Stimulated activated CD8-positive, alpha-beta memory T cell treated with anti-CD3 and anti-CD28 coated beads, Interleukin-15, amount 100 ng/mL, for 4 hours (primary cell): ENCODE results near the gene PILRB.
"Not testable (repeated sequence)": the region's sequence is repeated elsewhere in the genome, so short reads cannot be mapped to it uniquely, and the experiment has no call there.

Experiments used
- DNase-seq, 2 donors: peaks; one replicate each; pipeline ENCODE4 v3.0.0-alpha.2; 2020; ENCODE audit warnings: low read depth in 2 of 2

PILRB gene

DNA sequence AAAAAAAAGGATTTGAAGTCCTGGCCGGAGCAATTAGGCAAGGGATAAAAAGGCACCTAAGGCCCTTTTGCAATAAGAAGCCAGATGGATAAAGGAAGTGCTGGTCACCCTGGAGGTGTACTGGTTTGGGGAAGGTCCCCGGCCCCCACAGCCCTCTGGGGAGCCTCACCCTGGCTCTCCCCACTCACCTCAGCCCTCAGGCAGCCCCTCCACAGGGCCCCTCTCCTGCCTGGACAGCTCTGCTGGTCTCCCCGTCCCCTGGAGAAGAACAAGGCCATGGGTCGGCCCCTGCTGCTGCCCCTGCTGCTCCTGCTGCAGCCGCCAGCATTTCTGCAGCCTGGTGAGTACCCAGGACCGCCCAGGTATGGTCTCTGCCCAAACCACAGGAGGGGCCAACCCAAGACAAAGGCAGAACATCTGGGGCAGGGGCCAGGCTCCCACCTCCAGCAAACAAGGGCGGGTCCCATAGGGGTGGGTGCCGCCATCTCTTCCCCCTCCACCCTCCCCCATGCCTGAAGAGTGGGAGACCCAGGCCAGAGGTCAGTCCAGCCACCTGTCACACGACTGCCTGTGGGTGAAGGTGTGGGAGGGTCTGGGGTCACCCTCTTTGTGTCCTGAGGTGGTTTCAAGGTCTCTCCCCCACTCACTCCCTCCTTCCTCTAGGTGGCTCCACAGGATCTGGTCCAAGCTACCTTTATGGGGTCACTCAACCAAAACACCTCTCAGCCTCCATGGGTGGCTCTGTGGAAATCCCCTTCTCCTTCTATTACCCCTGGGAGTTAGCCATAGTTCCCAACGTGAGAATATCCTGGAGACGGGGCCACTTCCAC is at the start of gene PILRB:
TSS of gene PILRB (plus strand) at position 91 of the 830 bp plus-strand sequence. CDS start at position 277, 186 bp downstream.
- DNase-seq, result no peak

DNA sequence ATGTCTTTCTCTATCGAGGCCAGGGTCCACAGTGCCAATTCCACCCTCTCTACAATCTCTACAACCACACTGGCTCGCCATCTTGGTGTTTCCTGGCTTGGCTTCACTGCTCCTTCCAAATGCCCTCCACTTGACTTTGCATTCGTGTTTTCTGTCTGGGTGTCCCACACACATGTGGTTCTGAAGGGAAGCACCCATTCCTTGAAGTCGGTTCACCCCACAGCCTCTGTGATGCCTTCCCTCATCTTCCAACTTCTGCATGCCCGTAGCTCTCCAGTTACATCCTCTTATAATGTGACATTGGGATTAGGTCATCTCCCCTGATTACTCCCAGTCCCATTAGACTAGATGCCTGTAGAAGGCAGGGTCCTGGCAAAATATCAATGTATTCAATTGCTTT is 39.6 kb upstream of the PILRB start:
- not testable (repeated sequence) for DNase-seq

DNA sequence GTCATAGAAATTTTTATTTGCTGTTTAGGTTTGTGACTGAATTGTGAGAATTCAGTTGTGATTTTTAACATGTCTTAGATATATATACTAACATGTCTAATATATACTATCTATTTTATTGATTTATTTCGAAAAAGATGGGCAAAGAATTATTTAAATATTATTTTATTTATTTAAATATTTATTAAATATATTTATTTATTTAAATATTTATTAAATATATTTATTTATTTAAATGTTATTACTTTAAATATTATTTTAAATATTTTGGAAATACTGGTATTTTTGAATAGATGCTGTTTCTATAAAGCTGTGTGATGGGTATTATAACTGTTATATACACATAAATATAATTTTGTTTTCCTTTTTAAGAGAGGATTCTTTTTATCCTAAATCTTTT is 36.3 kb upstream of the PILRB start:
- DNase-seq, result not testable (repeated sequence)

DNA sequence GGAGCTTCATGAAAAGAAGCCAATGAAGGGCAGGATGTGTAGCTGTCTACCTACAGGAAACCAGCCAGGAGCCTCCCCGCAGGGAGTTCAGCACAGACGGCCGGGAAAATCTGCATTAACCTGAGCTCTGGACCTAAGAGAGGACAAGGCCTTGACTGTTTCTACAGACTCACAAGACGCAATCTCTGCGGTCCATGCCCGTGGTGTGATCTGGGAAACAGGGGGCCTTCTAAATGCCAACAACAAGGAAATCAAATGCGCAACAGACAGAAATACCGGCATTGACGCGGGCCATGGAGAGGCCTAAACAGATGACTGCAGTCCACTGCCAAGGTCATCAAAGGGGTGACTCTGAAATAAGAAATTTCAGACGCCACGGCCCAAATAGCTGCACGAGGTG is 33.7 kb upstream of the PILRB start:
- not testable (repeated sequence) for DNase-seq

DNA sequence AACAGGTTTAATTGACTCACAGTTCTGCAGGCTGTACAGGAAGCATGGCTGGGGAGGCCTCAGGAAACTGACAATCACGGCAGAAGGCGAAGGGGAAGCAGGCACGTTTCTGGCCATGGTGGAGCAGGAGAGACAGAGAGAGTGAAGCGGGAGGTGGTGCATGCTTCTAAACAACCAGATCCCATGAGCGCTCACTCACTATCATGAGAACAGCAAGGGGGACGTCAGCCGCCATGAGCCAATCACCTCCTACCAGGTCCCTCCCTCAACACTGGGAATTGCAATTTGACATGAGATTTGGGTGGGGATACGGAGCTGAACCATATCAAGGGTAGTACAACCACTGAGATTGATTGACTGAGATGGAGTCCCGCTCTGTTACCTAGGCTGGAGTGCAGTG is 32.2 kb upstream of the PILRB start:
- not testable (repeated sequence) for DNase-seq

DNA sequence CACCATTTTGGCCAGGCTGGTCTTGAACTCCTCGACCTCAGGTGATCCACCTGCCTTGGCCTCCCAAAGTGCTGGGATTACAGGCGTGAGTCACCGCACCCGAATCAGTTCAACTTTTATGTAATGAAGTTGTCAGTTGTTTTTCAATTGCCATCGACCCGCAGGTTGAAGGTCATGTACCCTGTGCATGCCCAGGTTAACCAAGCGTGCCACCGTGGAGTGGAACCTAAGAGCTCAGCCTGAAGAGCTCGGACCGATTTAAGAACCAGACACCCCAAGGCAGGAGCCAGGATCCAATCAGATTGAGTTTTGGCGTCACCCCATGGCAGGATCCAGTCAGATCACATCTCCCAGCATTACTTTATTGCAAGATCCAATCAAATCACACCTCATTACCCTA is 31.0 kb upstream of the PILRB start:
- not testable (repeated sequence) for DNase-seq

DNA sequence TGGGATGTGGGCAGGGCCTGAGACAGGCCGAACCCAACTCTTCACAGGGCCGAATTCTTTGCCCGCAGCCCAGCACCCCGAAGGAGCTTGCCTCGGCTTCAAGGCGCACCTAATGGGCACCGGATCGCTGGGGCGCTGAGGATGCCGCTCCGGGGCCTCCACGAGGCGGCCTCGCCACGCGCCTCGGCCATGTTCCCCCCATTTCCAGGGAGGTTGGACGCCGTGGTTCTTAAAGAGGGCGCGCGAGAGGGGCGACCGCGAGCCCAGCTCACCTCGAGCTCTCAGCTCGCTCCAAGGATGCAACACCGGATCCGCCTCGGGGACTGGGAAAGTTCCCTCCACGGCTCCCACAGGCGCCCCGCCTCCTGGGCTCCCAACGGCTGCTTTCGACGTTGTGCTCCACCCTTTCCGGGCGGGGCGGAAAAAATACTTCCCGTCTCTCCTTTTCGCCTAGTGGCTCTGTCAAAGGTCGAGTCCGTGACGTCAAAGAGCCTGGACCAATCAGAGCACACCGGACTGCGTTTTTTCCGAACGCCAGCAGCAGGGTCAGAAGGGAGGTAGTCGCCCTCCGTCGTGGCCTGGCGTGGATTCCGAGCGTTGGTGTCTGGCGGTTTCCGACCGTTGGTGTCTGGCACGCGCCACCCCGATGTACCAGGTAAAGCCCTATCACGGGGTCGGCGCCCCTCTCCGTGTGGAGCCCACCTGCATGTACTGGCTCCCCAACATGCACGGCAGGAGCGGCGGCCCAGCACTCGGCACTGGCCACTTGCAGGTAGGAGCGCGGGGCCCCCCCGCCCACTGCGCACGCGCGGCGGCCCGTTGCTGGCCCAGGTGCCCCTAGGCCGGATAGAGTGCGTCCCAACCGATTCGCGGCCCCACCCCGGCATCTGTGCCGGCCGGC is 22.1 kb upstream of the PILRB start:
- peak; percentile 73 to 76 for DNase-seq

DNA sequence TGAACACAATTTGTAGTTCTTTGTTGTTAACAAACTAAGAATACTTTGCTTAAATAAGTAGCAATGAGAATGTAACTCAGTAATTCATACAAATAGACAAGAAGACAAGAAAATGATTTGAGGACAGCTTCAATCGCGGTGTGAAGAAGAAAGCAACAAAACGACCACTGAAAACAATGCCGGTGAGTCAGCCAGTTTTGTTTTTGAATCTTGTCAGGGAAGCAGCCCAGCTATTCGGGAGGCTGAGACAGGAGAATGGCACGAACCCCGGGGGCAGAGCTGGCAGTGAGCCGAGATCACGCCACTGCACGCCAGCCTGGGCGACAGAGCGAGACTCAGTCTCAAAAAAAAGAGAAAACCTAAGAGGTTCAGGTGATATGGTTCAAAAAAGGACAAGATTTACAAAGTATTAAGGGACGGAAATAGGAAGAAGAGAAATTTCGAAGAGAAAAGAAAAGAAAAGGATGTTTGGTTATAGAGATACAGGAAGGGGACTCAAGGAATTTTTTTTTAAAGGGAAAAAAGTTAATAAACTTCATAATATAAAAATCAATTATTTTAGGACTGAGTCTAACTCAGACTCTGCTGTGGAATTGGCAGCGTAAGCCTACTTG is 19.7 kb upstream of the PILRB start:
- DNase-seq, result not testable (repeated sequence)

DNA sequence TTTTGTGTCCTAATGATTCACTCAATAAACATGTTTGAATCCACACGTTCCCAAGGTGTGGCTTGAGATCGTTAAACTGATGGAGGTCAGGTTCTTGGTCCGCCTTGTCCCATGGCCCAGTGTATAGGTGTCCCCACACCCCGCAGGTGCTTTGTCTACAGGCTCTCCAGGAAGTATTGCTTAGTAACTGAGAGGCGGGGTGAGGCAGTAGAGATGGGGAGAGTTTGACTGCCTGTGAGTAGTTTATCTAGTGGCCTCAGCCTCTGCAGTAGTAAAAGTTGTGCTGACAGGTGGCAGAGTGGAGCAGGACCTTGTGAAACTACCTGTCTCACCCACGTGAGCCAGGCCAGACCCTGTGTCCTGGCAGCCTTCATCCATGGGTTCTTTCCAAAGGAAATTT is 16.6 kb upstream of the PILRB start:
- not testable (repeated sequence) for DNase-seq

DNA sequence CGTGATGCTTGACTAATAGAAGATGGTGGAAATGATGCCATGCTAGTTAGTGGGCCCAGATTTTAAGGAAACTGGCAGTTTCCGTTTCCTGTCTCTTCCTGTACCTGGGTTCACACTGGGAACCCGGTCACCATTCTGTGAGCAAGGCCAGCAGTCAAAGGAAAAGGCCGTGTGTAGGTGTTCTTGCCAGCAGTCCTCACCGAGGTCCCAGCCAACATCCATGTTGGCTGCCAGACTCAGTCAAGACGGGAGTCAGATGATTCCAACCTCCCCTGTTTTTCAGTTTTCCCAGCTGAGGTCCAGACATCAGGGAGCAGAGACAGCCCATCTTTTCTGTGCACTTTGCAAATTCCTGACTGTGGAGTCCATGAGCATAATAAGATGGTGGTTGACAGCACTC is 15.2 kb upstream of the PILRB start:
- no peak for DNase-seq

DNA sequence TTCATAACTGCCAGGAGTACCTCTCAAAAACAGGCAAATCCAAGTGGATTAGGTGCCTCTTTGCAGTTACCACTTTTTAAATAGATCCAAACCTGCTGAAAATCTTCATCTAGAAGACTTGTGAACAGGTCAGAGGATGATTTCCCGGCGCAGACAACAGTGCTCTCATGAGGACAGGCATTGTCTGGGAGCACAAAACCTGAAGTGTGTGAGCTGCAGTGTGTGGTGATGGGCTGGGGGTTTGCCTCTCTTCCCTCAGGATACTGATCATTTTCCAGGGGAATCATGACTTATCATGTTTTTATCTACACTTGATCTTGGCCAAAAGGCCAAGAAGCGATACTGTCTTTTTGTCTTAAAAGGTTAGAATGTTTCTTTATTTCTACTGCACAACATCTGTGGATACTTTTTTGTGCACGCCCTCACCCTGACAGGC is 13.8 kb upstream of the PILRB start:
- DNase-seq, result not testable (repeated sequence)

DNA sequence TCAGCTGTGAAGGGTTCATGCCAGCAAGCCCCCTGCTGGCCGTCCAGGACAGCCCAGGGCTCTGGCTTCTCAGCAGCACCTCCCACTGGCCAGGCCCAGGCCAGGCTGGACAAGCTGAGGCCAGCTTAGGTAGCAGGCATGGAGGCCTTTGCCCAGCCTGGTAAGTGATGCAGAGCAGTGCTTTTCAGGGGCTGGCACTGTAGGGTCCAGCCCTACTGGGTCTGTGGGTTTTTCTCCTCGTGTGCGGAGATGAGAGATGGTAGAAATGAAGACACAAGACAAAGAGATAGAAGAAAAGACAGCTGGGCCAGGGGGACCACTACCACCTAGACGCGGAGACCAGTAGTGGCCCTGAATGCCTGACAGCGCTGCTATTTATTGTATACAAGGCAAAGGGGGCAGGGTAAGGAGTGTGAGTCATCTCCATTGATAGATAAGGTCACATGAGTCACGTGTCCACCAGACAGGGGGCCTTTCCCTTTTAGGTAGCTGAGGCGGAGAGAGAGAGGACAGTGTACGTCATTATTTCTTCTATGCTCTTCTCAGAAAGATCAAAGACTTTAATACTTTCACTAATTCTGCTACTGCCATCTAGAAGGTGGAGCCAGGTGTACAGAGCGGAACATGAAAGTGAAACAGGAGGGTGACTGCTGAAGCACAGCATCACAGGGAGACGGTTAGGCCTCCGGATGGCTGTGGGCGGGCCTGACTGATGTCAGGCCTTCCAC is 13.2 kb upstream of the PILRB start:
- DNase-seq, result peak; percentile 49 to 79

DNA sequence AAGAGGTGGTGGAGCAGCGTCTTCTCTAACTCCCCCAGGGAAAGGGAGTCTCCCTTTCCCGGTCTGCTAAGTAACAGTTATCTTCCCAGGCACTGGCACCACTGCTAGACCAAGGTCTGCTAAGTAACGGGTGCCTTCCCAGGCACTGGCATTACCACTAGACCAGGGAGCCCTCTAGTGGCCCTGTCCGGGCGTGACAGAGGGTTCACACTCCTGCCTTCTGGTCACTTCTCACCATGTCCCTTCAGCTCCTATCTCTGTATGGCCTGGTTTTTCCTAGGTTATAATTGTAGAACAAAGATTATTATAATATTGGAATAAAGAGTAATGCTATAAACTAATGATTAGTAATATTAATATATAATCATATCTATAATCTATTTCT is 12.6 kb upstream of the PILRB start:
- peak; percentile 31 to 46 for DNase-seq

DNA sequence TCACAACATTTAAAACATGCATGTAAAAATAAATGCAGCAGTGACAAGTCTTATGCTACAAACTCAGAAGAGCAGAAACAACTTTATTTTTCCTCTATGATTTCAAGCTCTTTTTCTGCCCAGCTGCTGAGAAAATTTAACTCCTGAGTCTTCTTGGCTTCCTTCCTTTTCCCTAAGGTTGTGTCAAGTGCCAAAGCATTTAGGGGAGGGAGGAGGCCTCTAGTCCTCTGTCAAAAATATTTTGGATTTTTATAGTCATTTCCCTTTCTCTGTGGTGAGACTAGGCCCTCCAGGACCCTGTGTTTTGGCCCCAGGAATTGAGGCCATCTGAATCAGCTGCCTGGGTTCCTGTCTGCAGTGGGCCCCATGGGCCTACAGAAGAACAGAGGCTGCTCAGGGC is 11.0 kb upstream of the PILRB start:
- no peak for DNase-seq

DNA sequence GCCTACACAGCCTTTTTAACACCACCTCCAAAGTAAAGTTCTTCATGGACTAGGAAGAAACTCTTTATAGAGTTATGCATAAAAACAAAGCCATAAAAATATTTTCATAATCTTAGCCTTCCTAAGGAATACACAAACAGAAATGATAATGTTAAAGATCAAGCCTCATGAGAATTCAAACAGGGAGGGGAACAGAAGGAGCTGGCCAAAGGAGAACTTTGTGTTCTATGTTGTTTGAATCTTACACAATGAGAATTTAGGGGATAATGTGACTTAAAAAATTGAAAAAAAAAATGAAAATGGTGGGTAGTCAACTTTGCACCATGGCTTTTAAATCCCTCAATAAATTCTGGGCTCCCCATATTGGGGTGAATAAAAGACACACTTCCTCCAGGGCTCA is 9.1 kb upstream of the PILRB start:
- DNase-seq, result no peak

DNA sequence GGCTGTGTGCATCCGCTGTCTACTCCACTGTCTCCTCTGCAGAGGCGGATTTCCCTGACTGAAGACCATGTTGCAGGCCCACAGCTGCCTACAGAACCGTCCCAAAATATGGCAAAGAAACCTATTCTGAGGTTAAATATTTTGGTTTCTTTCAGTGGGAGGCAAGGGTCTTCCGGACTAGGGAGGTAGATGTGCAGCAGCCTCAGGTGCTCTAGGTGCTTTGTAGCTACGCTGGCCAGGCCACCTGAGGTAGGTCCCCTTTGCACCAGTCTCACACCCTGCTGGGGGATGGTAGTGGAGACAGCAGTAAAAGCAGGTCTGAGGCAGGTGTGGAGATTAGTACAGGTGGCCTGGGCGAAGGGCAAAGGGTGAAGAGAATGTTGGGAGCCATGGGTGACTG is 8.2 kb upstream of the PILRB start:
- no peak for DNase-seq

DNA sequence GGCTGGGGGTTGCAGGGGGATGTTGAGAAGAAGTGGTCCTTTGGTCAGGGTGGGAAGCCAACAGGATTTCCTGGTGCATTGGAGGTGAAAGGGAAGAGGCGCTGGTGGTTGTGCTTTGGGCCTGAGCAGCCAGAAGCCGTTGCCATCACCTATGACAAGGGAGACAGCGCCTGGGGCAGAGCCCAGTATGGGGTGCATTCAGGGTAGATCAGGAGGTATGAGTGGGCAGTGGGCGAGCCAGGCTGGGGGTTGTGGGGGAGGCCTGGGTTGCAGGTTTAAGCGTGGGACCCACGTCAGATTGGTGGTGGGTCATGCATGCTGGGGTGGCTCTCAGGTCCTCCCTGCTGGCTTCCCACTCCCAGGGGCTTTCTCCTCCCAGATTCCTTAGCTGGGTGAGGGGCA is 6.3 kb upstream of the PILRB start:
- DNase-seq, result no peak

DNA sequence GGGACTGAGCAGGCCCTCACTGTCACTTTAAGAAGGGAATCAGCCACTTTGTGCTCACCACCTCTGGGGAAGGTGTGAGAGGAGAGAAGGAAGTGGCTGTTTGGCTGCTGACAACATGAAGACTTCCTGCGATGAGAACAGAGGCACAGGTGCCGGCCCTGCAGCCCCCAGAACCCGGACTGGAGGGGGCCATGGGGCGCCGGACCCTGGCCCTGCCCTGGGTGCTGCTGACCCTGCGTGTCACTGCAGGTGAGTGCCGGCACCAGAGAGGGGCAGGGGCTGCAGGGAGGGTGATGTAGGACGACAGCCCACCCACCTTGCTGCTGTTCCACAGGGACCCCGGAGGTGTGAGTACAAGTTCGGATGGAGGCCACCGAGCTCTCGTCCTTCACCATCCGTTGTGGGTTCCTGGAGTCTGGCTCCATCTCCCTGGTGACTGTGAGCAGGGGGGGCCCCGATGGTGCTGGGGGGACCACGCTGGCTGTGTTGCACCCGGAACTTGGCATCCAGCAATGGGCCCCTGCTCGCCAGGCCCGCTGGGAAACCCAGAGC is 5.6 kb upstream of the PILRB start:
- DNase-seq, result not testable (repeated sequence)

DNA sequence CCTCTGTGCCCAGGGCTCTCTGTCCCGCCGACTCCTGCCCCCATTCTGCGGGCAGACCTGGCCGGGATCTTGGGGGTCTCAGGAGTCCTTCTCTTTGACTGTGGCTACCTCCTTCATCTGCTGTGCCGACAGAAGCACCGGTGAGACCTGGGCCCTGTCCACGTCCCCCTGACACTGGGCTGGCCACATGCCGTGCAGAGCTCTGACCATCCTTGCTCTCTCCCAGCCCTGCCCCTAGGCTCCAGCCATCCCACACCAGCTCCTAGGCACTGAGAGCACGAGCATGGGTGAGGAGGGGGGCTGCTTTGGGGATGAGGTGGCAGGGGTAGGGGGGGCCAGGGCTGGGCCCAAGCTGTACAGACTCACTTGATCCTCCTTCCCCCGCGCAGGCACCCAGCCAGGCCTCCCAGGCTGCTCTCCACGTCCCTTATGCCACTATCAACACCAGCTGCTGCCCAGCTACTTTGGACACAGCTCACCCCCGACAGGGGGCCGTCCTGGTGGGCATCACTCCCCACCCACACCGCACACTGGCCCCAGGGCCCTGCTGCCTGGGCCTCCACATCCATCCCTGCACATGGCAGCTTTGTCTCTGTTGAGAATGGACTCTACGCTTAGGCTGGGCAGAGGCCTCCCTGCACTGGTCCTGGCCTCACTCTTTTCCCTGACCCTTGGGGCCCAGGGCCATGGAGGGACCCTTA is 4.8 kb upstream of the PILRB start:
- DNase-seq, result no peak

DNA sequence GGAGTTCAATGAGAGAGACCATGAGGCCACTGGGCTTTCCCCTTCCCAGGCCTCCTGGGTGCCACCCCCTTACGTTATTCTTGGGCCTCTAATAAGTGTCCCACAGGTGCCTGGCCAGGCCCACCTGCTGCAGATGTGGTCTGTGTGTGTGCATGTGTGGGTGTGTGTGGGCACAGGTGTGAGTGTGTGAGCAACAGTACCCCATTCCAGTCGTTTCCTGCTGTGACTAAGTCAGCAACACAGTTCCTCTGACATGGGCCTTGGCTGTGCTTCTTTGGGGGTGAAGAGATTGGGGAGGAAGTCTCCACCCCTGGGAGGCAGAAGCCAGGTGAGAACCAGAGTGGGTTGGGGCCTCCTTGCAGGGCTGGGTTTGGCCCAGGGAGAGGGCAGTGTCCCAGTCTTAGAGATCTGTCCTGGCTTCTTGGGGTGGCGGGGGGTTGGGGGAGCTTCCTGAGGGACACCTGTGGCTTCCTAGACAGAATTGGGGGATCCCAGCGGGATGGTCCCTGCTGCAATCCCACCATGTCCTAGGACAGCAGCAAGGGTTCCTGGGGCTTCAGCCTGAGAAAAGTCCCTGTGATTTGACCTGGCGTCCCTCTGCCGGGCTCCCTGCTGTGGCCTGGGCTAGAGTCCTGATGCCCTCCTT is 4.1 kb upstream of the PILRB start:
- DNase-seq, result peak; percentile 37 to 53
